Osteoblast (primary cell): ENCODE measurements around the gene ZNF813. TPM values are rescaled to one million over a fixed set of nuclear protein-coding genes. Genes with fewer than 3 reads are reported as not detected.
"Not testable (repeated sequence)": the region's sequence is repeated elsewhere in the genome, so short reads cannot be mapped to it uniquely, and the experiment has no call there.

ENCODE experiments used
- DNase-seq: peaks from one replicate; pipeline ENCODE4 v3.0.0; 2011; ENCODE audit warnings: low spot score, mixed read lengths; ENCODE audit not compliant: insufficient read length; ENCODE audit errors: missing footprints
- H2AFZ ChIP-seq: 2 replicates; pipeline ENCODE4 v1.6.0; 2011; ENCODE audit warnings: mild to moderate bottlenecking, low read length
- H3K27ac ChIP-seq: 2 replicates; pipeline ENCODE4 v1.5.1; 2011; ENCODE audit warnings: mild to moderate bottlenecking, low read depth, low read length, moderate library complexity
- H3K27me3 ChIP-seq: 2 replicates; pipeline ENCODE4 v1.6.0; 2012; ENCODE audit warnings: mild to moderate bottlenecking, control low read depth, inconsistent platforms, low read length, moderate library complexity; ENCODE audit not compliant: insufficient read depth
- H3K36me3 ChIP-seq: 2 replicates; pipeline ENCODE4 v1.5.1; 2011; ENCODE audit warnings: mild to moderate bottlenecking, low read length, control low read depth, moderate library complexity; ENCODE audit not compliant: insufficient read depth
- H3K4me1 ChIP-seq: 2 replicates; pipeline ENCODE4 v1.5.1; 2011; ENCODE audit warnings: mild to moderate bottlenecking, low read length, control low read depth, moderate library complexity; ENCODE audit not compliant: insufficient read depth
- H3K4me2 ChIP-seq: 2 replicates; pipeline ENCODE4 v1.6.0; 2011; ENCODE audit warnings: mild to moderate bottlenecking, low read length; ENCODE audit not compliant: insufficient read depth
- H3K4me3 ChIP-seq: fragments of 200-600 bp; sonication (generic); 3 replicates; pipeline ENCODE4 v1.5.1; 2012; ENCODE audit warnings: mild to moderate bottlenecking, low read length, inconsistent platforms; ENCODE audit not compliant: insufficient read depth
- H3K79me2 ChIP-seq: 2 replicates; pipeline ENCODE4 v1.6.0; 2012; ENCODE audit warnings: mild to moderate bottlenecking, low read length, control low read depth, inconsistent platforms; ENCODE audit not compliant: insufficient read depth
- H3K9me3 ChIP-seq: 2 replicates; pipeline ENCODE4 v1.5.1; 2011; ENCODE audit warnings: low read depth, low read length, control low read depth
- H4K20me1 ChIP-seq: 2 replicates; pipeline ENCODE4 v1.6.0; 2012; ENCODE audit warnings: mild to moderate bottlenecking, low read length, control low read depth; ENCODE audit not compliant: insufficient read depth
- total RNA-seq: library from RNA; depleted of rRNA; stranded (reverse); fragments of >200 nt; gene quantifications from 2 replicates; pipeline ENCODE4 v1.2.3, GENCODE V29; 2012
- TF ChIP-seq, protein P1 (sequence below): IDR thresholded peaks from 2 replicates; pipeline ENCODE4 v1.5.1; 2011; ENCODE audit warnings: mild to moderate bottlenecking, low read depth, low read length, moderate library complexity; ENCODE audit errors: extremely low read depth

Gene ZNF813
- total RNA-seq, 1 donor: 3.6 TPM

DNA sequence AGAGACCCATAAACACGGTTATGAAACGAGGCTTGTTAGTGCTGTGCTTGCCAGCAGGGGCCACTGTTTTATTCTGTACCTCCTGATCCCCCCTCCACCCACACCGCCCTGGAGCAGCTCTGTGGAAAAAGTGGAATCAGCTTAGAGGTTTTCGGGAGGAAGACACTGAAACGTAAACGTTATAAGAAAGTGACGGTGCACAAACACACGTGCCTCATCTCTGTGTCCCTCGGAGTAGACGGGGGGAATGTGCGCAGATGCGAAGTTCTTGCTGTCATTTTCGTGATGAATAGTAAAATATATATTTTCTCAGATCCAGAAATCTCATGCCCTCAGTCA, 36.8 kb downstream of the ZNF813 start:
- not testable (repeated sequence) for H3K27ac ChIP-seq, H3K27me3 ChIP-seq, H4K20me1 ChIP-seq, H3K9me3 ChIP-seq, H3K36me3 ChIP-seq, H3K79me2 ChIP-seq
- peak overlapping the region; percentile 55 for H3K4me3 ChIP-seq
- DNase-seq: peak; percentile 26
- H3K4me2 ChIP-seq: peak overlapping the region; percentile 86
- TF ChIP-seq, protein P1, sequence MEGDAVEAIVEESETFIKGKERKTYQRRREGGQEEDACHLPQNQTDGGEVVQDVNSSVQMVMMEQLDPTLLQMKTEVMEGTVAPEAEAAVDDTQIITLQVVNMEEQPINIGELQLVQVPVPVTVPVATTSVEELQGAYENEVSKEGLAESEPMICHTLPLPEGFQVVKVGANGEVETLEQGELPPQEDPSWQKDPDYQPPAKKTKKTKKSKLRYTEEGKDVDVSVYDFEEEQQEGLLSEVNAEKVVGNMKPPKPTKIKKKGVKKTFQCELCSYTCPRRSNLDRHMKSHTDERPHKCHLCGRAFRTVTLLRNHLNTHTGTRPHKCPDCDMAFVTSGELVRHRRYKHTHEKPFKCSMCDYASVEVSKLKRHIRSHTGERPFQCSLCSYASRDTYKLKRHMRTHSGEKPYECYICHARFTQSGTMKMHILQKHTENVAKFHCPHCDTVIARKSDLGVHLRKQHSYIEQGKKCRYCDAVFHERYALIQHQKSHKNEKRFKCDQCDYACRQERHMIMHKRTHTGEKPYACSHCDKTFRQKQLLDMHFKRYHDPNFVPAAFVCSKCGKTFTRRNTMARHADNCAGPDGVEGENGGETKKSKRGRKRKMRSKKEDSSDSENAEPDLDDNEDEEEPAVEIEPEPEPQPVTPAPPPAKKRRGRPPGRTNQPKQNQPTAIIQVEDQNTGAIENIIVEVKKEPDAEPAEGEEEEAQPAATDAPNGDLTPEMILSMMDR: peak; percentile 45
- peaks cover 27% of the 10 kb centered on the region for H3K4me1 ChIP-seq
- H2AFZ ChIP-seq: peak overlapping the region; percentile 48

DNA sequence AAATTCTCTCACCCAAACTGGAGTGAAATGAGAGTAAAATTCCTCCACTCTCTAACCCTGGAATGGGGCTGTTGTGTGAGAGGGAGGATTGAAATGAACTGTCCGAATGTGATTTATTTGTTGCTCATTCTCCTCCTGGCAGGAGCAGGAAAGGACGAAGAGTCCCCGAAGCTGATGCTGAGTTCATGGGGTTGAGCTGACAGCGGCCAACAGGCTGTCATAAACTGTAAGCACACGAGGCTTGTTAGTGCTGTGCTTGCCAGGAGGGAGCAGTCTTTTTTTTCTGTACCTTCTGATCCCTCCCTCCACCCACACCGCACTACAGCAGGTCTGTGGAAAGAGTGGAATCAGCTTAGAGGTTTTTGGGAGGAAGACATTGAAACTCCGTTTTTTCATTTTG, 37.4 kb downstream of the ZNF813 start:
- peak overlapping the region; percentile 55 for H3K4me3 ChIP-seq
- peak overlapping the region; percentile 86 for H3K4me2 ChIP-seq
- no peaks in the 10 kb centered on the region for H3K9me3 ChIP-seq
- no peaks in the 10 kb centered on the region for H3K36me3 ChIP-seq
- no peaks in the 10 kb centered on the region for H3K27me3 ChIP-seq
- no peaks in the 10 kb centered on the region for H3K79me2 ChIP-seq
- H3K4me1 ChIP-seq: peaks cover 27% of the 10 kb centered on the region
- DNase-seq: peak; percentile 19
- H4K20me1 ChIP-seq: no peaks in the 10 kb centered on the region
- TF ChIP-seq, protein P1: no peak
- peak overlapping the region; percentile 48 for H2AFZ ChIP-seq
- H3K27ac ChIP-seq: no peak overlapping the region

DNA sequence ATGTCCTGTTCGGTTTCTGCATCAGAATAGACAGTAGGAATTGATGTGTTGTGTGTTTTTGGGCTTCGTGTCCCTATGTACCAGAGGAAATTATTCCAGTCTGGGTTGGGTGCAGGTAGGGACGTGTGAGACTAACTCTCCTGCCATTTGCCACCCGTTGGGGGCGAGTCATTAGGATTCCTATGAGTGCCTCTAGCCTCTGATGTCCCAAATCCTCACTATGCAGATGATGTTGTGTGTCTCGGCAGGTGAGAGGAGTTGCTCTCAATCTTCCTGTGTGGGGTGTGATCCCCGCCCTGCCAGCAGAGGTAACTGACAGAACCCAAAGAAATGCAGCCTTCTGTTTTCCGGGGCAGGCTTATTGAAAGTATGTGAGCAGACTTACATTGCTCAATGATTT, 39.2 kb downstream of the ZNF813 start:
- TF ChIP-seq, protein P1: no peak
- Histone ChIP-seq H3K27ac (no peak overlapping the region), H3K36me3 (no peaks in the 10 kb centered on the region), H3K9me3 (no peaks in the 10 kb centered on the region), H3K27me3 (no peaks in the 10 kb centered on the region), H3K4me2 (no peak overlapping the region), H4K20me1 (no peaks in the 10 kb centered on the region), H3K4me1 (peaks cover 27% of the 10 kb centered on the region), H3K4me3 (no peak overlapping the region), H3K79me2 (no peaks in the 10 kb centered on the region), H2AFZ (no peak overlapping the region)
- DNase-seq: no peak

DNA sequence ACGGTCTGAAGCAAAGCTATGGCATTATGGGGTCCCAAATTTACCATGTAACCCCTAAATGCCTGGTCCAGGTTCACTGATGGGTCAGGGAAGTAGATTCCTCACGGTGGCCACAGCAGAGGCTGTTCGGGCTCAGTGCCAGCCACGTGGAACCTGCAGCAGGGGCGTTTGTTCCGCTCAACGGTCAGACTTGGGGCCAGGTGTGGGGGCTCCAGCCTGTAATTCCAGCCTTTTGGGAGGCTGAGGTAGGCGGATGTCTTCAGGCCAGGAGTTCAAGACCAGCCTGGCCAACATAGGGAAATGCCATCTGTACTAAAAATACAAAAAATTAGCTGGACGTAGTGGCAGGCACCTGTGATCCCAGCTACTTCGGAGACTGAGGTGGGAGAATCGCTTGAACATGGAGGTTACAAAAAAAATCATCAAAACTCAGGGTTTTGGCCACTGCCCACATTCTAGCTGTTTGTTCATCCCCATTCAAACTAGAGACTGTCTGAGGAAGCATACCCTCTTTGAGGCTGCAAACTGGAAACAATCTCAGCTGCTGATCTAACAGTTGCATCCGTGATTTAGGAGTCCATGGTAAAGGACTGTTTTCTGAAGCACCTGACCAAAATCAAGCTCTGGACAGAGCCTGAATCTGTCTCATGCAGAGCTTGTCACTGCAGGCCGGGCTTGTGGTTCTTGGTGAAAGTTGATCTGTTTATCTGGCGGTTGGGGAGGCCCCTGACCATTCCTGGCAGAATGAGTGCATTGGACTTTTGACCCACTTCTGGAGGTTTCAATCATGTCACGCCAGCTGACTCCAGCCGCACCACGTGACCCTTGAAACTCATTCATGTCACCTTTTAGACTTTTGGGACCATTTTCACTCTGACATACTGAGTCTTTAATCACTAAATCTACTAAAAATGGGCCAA, 40.2 kb downstream of the ZNF813 start:
- Histone ChIP-seq H3K36me3 (no peaks in the 10 kb centered on the region), H4K20me1 (no peaks in the 10 kb centered on the region), H3K4me2 (peak overlapping the region; percentile 34), H3K4me3 (no peak overlapping the region), H3K27me3 (no peaks in the 10 kb centered on the region), H3K4me1 (peaks cover 27% of the 10 kb centered on the region), H3K9me3 (no peaks in the 10 kb centered on the region), H3K79me2 (no peaks in the 10 kb centered on the region), H3K27ac (peak overlapping the region; percentile 39), H2AFZ (no peak overlapping the region)
- TF ChIP-seq, protein P1: no peak
- peak; percentile 15 for DNase-seq
